Measurements from ENCODE around the gene SLFNL1. TPM values are rescaled to one million over a fixed set of nuclear protein-coding genes. Genes with fewer than 3 reads are reported as not detected.

SLFNL1 gene
- polyA plus RNA-seq, 3 donors, result 0.04 to 0.11 TPM; not detected in 1

DNA sequence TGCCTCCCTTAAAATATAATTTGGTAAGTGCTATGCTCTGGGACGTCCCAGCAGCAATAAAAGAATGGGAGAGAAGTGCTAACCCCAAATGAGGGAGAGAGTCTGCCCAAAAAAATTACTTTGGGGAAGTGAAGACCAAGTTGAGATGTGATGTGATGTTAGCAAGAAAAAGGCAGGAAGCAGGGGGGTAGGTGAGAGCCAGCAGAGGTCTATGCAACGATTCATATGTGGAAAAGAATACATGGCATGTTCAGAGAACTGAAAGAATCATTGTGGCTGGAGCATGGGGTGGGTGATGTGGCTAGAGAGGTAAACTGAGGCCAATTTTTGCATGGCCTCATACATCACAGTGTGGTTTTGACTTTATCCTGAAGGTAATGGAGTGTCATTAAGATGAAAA, 47.6 kb downstream of the SLFNL1 start:
- no peak overlapping the region for H2AFZ ChIP-seq (ENCODE audit: insufficient read depth, low read depth, low read length, poor library complexity, severe bottlenecking)
- no peaks in the 10 kb centered on the region for H4K20me1 ChIP-seq (ENCODE audit: insufficient read depth, low read length)
- 0% methylated on average over 1 of the region's 2 CpGs for WGBS (ENCODE audit: insufficient coverage)
- Mint-ChIP-seq H3K27ac (no peak overlapping the region), H3K4me3 (no peak overlapping the region), H3K9me3 (peaks cover 0 to 2% (median 0%) of the 10 kb centered on the region in 7 donors), H3K4me1 (peaks cover 18% of the 10 kb centered on the region), H3K36me3 (no peaks in the 10 kb centered on the region), H3K27me3 (ENCODE audit: low read depth in 3 of 3) (peaks cover 0 to 8% (median 6%) of the 10 kb centered on the region in 3 donors)
- H3K9me3 ChIP-seq (replicated peaks in 1 of 2; ENCODE audit: control insufficient read depth in 1 of 2, insufficient read depth in 1 of 2, low read length in 2 of 2), result no peaks in the 10 kb centered on the region
- no peak overlapping the region for H3K9ac ChIP-seq (ENCODE audit: insufficient read depth, low read length, poor library complexity, severe bottlenecking)
- H3K36me3 ChIP-seq (replicated peaks in 1 of 2; ENCODE audit: control insufficient read depth in 1 of 2, insufficient read depth in 2 of 2, low read length in 2 of 2), result no peaks in the 10 kb centered on the region
- intact Hi-C loops (cut with micrococcal nuclease), result no loop called here
- no peaks in the 10 kb centered on the region for H3K27me3 ChIP-seq (ENCODE audit: control insufficient read depth in 2 of 2, insufficient read depth in 2 of 2, low read length in 2 of 2)
- H3K79me2 ChIP-seq (ENCODE audit: insufficient read depth, low read length), result no peaks in the 10 kb centered on the region
- DNase-seq, result no peak
- H3K4me1 ChIP-seq (ENCODE audit: control insufficient read depth in 1 of 2, insufficient read depth in 2 of 2, low read length in 2 of 2), result peaks cover 11 to 12% of the 10 kb centered on the region in 2 donors
- H3K4me3 ChIP-seq (replicated peaks in 1 of 3; ENCODE audit: low read depth in 2 of 3, low read length in 3 of 3), result no peak overlapping the region
- H3K4me2 ChIP-seq (replicated peaks; ENCODE audit: extremely low read depth, low read length, poor library complexity, severe bottlenecking), result no peak overlapping the region
- no peak overlapping the region for H3K27ac ChIP-seq (ENCODE audit: low read depth in 1 of 2, low read length in 2 of 2)
- TF ChIP-seq, protein P1, sequence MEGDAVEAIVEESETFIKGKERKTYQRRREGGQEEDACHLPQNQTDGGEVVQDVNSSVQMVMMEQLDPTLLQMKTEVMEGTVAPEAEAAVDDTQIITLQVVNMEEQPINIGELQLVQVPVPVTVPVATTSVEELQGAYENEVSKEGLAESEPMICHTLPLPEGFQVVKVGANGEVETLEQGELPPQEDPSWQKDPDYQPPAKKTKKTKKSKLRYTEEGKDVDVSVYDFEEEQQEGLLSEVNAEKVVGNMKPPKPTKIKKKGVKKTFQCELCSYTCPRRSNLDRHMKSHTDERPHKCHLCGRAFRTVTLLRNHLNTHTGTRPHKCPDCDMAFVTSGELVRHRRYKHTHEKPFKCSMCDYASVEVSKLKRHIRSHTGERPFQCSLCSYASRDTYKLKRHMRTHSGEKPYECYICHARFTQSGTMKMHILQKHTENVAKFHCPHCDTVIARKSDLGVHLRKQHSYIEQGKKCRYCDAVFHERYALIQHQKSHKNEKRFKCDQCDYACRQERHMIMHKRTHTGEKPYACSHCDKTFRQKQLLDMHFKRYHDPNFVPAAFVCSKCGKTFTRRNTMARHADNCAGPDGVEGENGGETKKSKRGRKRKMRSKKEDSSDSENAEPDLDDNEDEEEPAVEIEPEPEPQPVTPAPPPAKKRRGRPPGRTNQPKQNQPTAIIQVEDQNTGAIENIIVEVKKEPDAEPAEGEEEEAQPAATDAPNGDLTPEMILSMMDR (IDR thresholded peaks at IDR 0.05), result no peak

DNA sequence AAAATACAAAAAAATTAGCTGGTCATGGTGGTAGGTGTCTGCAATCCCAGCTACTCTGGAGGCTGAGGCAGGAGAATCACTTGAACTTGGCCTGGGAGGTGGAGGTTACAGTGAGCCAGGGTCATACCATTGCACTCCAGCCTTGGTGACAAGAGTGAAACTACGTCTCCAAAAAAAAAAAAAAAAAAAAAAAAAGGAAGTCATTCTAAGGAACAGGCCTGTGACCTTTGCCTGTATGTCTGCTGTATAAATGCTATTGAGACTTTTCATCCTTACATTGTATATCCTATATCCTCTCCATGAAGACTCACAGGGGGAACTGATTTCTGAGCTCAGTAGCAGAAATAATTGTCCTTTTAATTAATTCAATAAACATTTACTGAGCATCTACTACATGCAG, 49.6 kb downstream of the SLFNL1 start:
- TF ChIP-seq, protein P1 (IDR thresholded peaks at IDR 0.05), result no peak
- no peaks in the 10 kb centered on the region for H3K36me3 ChIP-seq (replicated peaks in 1 of 2; ENCODE audit: control insufficient read depth in 1 of 2, insufficient read depth in 2 of 2, low read length in 2 of 2)
- no CpG with 5 or more reads among the region's 1 CpG for WGBS (ENCODE audit: insufficient coverage)
- H3K9ac ChIP-seq (ENCODE audit: insufficient read depth, low read length, poor library complexity, severe bottlenecking), result no peak overlapping the region
- peaks cover 10 to 16% of the 10 kb centered on the region in 2 donors for H3K4me1 ChIP-seq (ENCODE audit: control insufficient read depth in 1 of 2, insufficient read depth in 2 of 2, low read length in 2 of 2)
- Mint-ChIP-seq H3K27ac (peak overlapping the region in 3 of 7 donors; percentile 26 to 73 (median 47)), H3K4me3 (no peak overlapping the region), H3K27me3 (ENCODE audit: low read depth in 3 of 3) (peaks cover 0 to 5% (median 3%) of the 10 kb centered on the region in 3 donors), H3K9me3 (peaks cover 0 to 2% (median 0%) of the 10 kb centered on the region in 7 donors), H3K4me1 (peaks cover 26% of the 10 kb centered on the region), H3K36me3 (no peaks in the 10 kb centered on the region)
- intact Hi-C loops (cut with micrococcal nuclease), result no loop called here
- no peaks in the 10 kb centered on the region for H3K9me3 ChIP-seq (replicated peaks in 1 of 2; ENCODE audit: control insufficient read depth in 1 of 2, insufficient read depth in 1 of 2, low read length in 2 of 2)
- H3K4me2 ChIP-seq (replicated peaks; ENCODE audit: extremely low read depth, low read length, poor library complexity, severe bottlenecking), result no peak overlapping the region
- H3K4me3 ChIP-seq (replicated peaks in 1 of 3; ENCODE audit: low read depth in 2 of 3, low read length in 3 of 3), result no peak overlapping the region
- no peak overlapping the region for H3K27ac ChIP-seq (ENCODE audit: low read depth in 1 of 2, low read length in 2 of 2)
- H4K20me1 ChIP-seq (ENCODE audit: insufficient read depth, low read length), result no peaks in the 10 kb centered on the region
- no peak overlapping the region for H2AFZ ChIP-seq (ENCODE audit: insufficient read depth, low read depth, low read length, poor library complexity, severe bottlenecking)
- H3K27me3 ChIP-seq (ENCODE audit: control insufficient read depth in 2 of 2, insufficient read depth in 2 of 2, low read length in 2 of 2), result no peaks in the 10 kb centered on the region
- H3K79me2 ChIP-seq (ENCODE audit: insufficient read depth, low read length), result no peaks in the 10 kb centered on the region
- peak; percentile 25 to 51 (median 36) for DNase-seq

Measured in CD14-positive monocyte (primary cell).